GM12801 (cell line): ENCODE measurements around the gene PIN1.

Experiments
- CTCF ChIP-seq: IDR thresholded peaks from one replicate; pipeline ENCODE4 v1.5.1; 2011; ENCODE audit warnings: control low read depth; ENCODE audit not compliant: insufficient read length; ENCODE audit errors: extremely low read depth

Gene PIN1

GRCh38 chr19:9842834-9843625, 7.9 kb downstream of the PIN1 start:
- TF ChIP-seq CTCF: no peak

- no peak for TF ChIP-seq CTCF
Measured at GRCh38 chr19:9847087-9847671, 12.1 kb downstream of the PIN1 start.

DNA sequence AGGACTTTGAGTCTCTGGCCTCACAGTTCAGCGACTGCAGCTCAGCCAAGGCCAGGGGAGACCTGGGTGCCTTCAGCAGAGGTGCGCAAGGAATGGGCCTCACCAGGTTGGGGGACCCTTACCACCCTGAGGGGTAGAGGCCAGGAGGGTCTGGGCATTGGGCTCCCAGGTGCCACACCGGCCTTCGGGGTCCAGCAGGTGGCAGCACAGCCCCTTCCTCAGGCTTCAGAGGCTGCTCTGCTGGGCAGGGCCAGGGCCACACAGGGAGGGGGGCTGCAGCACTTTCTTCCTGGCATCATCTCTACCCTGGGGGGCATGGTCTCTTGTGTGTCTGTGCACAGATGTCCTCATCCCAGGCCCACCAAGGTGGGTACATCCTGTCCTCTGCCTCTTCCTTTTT, 12.9 kb downstream of the PIN1 start:
- no peak for TF ChIP-seq CTCF

GRCh38 chr19:9848762-9849161, 13.6 kb downstream of the PIN1 start:
- TF ChIP-seq CTCF: no peak

DNA sequence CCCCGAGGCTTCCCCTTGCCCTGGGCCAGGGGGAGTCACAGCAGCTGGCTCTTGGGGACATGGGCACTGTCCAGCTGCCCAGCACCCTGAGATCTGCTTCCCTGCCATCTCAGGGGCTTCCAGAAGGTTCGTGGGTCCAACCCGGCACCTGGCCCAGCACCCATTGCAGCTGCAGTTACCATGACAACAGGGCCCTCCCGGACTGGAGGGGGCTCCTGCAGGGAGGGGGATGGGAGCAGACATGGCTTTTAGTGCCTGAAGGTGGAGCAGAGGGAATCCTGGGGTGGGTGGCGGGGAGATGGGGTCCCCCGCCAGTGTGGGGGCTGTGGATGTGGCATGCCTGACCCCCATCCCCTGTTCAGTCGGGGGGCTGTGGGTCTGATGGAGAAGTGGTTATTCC, 14.7 kb downstream of the PIN1 start:
- no peak for TF ChIP-seq CTCF

DNA sequence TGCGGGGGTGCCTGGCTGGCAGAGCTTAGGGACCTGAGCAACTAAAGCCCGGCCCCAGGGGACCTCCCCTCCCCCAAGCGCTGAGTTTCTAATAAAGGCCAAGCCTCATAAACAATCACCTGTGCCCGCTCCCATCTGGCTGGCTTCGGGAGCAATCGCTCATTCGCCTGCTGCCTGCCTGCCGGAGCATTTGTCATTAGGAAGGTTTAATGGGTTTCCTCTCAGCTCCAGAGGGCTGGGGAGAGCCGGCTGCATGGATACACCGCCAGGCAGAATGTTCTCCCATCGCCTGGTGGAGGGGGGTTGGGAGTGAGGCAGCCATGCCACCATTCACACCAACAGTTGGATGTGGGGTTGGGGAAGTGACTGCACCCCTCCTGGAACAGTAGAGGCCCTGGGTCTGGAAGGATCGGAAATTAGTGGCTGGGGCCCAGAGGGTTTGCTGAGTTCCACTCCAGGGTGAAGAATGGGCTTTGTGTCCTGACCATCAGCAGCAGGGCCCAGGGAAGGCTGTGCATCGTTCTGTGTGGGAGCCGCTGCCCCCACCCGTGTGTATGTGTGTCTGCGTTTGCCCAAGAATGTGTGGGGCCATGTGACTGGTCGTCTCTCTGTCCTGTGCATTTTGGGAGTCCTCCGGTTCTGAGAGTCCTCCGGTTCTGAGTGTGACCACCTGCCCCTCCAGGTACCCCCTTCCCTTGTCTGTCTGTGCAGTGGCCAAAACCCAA, 15.3 kb downstream of the PIN1 start:
- no peak for TF ChIP-seq CTCF

- TF ChIP-seq CTCF: no peak
Measured at GRCh38 chr19:9854282-9854846, 19.2 kb downstream of the PIN1 start.
